Measurements from ENCODE around the gene NUP160.

The NUP160 gene

DNA sequence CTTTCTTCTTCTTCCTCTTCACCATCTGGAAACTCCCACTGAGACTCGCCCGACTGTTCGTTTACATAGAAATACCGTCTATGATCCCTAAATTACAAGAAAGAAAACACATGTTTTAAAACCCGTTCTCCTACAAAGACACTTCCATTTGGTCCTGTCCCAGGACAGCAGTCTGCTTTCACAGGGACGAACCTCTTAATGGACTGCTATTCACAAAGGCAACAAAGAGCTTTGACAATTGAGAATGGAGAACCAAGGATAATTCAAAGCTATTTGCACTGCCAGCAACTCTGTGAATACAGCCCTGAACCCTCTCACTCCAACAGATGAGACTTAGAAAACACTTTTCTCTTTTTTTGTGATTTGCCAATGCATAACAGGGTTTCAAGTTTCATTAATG, 116.7 kb downstream of the NUP160 start:
- in situ Hi-C loops (cut with MboI; ENCODE audit: low sequenced_read_pairs): loop anchor here (25.0 kb wide), 1 partner anchor 969 kb away; no protein-coding TSS in a partner anchor
